ENCODE data around the gene KRTAP21-3.
"Not testable (repeated sequence)": the region's sequence is repeated elsewhere in the genome, so short reads cannot be mapped to it uniquely, and the experiment has no call there.

KRTAP21-3 gene

GRCh38 chr21:30718239-30718909 is at the start of gene KRTAP21-3:
KRTAP21-3 (minus strand) TSS chr21:30718777; CDS start chr21:30718759, 18 bp downstream.
- no peak for DNase-seq

GRCh38 chr21:30760776-30761175 is 42.2 kb upstream of the KRTAP21-3 start:
- DNase-seq: no peak

- DNase-seq: no peak
These were observed 39.7 kb upstream of the KRTAP21-3 start for GRCh38 chr21:30758306-30758705.

- DNase-seq: not testable (repeated sequence)
These were observed 36.8 kb upstream of the KRTAP21-3 start, which contains the start of gene KRTAP21-1 for GRCh38 chr21:30755328-30755727. KRTAP21-1 (minus strand) TSS chr21:30755428; CDS start chr21:30755378, 50 bp downstream.

- DNase-seq: no peak
These were observed 28.6 kb upstream of the KRTAP21-3 start, which contains the start of gene KRTAP21-2 for GRCh38 chr21:30747159-30747558. KRTAP21-2 (minus strand) TSS chr21:30747259; CDS start chr21:30747202, 57 bp downstream.

- no peak for DNase-seq
These were observed 21.9 kb upstream of the KRTAP21-3 start for GRCh38 chr21:30740462-30740861.

- DNase-seq: no peak
These were observed 14.4 kb upstream of the KRTAP21-3 start for GRCh38 chr21:30733026-30733425.

GRCh38 chr21:30726726-30727125 is 8.1 kb upstream of the KRTAP21-3 start:
- no peak for DNase-seq

- no peak for DNase-seq
These were observed 824 bp upstream of the KRTAP21-3 start for GRCh38 chr21:30719401-30719800.

GRCh38 chr21:30717105-30717504 is 1.5 kb downstream of the KRTAP21-3 start:
- DNase-seq: no peak

- DNase-seq: no peak
These were observed 3.6 kb downstream of the KRTAP21-3 start for GRCh38 chr21:30714946-30715345.

GRCh38 chr21:30714456-30714855 is 4.1 kb downstream of the KRTAP21-3 start:
- DNase-seq: no peak

- DNase-seq: no peak
These were observed 4.8 kb downstream of the KRTAP21-3 start for GRCh38 chr21:30713766-30714165.

- no peak for DNase-seq
These were observed 8.1 kb downstream of the KRTAP21-3 start for GRCh38 chr21:30710499-30710898.

GRCh38 chr21:30707409-30707808 is 11.2 kb downstream of the KRTAP21-3 start:
- DNase-seq: no peak

- no peak for DNase-seq
These were observed 22.6 kb downstream of the KRTAP21-3 start for GRCh38 chr21:30695956-30696355.

- no peak for DNase-seq
These were observed 28.8 kb downstream of the KRTAP21-3 start for GRCh38 chr21:30689822-30690221.

GRCh38 chr21:30684506-30684905 is 34.1 kb downstream of the KRTAP21-3 start:
- DNase-seq: no peak

GRCh38 chr21:30680586-30680985 is 38.0 kb downstream of the KRTAP21-3 start:
- no peak for DNase-seq

- DNase-seq: no peak
These were observed 41.8 kb downstream of the KRTAP21-3 start for GRCh38 chr21:30676737-30677136.

- no peak for DNase-seq
These were observed 44.3 kb downstream of the KRTAP21-3 start for GRCh38 chr21:30674312-30674711.

- DNase-seq: no peak
These were observed 45.5 kb downstream of the KRTAP21-3 start for GRCh38 chr21:30672985-30673650.

GRCh38 chr21:30668776-30669175 is 49.8 kb downstream of the KRTAP21-3 start:
- DNase-seq: no peak
